Epidermal melanocyte (primary cell): ENCODE measurements around the gene LRRC8A.

Experiments used
- DNase-seq: peaks from one replicate; pipeline ENCODE4 v3.0.0; 2011; ENCODE audit warnings: low spot score; ENCODE audit not compliant: insufficient read length

LRRC8A gene

GRCh38 chr9:128901379-128901778, 19.4 kb downstream of the LRRC8A start:
- DNase-seq, result no peak

DNA sequence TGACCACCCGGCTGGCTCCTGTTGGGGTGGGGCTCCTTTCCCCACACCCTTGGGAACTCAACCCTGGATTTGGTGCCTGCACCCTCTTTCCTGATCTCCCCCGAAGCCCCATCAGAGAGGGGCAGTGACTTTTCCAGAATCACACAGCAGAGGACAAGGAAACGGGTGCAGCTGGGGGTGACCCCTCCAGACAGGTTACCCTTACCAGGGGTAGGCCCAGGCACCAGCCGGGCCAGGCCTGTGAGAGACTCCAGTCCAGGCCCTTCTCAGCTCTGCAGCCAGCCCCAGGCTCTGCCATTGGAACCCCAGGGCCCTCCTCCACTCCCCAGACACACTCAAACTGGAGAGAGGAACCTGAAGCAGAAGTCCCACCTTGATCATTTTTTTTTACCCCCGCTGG, 19.9 kb downstream of the LRRC8A start:
- DNase-seq, result no peak

DNA sequence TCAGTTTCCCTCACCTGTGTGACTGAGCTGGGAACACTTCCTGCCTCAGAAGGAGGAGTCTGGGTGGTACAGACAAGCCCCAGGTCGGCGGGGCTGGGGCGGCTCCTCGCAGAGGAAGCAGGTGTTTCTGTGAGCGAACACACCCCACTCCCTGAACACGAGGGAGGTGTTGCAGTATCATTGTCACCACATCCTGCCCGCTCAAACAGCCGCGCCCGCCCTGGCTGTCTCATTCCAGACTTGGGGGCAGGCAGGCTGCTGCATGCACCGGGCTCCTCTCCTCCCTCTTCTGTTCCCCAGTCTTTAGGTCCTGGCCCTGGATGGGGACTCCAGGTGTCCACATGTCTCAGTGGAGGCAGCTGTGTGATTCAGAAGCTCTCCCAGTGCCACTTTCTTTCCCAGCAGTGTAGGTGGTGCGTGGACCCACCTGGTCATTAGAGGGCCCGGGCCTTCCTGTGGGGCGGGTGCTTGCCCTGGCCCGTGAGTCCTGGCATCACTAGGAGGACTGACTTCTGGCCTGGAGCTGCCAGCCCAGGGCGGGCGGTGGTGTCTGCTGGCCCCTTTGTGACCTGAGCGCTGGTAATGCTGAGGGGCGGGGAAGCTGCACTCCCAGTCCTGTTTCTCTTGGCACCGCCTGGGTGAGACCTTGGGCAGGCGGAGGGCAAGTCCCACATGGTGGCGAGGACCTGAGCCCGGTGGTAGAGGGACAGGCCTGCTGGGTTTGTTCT, 20.6 kb downstream of the LRRC8A start:
- DNase-seq, result no peak

GRCh38 chr9:128903079-128903461, 21.1 kb downstream of the LRRC8A start:
- DNase-seq, result no peak

GRCh38 chr9:128903871-128904620, 22.1 kb downstream of the LRRC8A start:
- no peak for DNase-seq

- DNase-seq, result no peak
Measured at GRCh38 chr9:128905964-128906363, 24.0 kb downstream of the LRRC8A start.

- DNase-seq, result no peak
Measured at GRCh38 chr9:128906741-128907140, 24.8 kb downstream of the LRRC8A start.

- no peak for DNase-seq
Measured at GRCh38 chr9:128908372-128908771, 26.4 kb downstream of the LRRC8A start.

DNA sequence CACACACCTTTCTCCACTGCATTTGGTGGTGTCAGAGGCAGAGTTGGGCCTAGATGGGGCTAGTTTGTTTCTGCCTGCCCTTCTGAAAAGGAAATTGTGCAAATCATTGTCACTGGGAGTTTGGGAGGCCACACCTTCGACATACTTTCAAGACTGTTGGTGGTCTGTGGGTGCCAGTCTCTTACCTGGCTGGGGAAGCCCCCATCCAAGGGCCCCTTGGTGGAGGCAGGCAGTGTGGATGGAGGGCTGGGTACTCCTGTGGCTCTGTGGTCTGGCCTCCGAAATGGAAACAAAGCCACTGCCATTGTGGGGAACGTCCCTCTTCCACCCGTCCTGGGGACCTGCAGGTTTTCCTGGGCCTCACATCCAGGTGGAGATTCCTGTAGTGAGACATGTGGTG, 27.9 kb downstream of the LRRC8A start:
- DNase-seq, result no peak

- no peak for DNase-seq
Measured at GRCh38 chr9:128910906-128911305, 29.0 kb downstream of the LRRC8A start.

DNA sequence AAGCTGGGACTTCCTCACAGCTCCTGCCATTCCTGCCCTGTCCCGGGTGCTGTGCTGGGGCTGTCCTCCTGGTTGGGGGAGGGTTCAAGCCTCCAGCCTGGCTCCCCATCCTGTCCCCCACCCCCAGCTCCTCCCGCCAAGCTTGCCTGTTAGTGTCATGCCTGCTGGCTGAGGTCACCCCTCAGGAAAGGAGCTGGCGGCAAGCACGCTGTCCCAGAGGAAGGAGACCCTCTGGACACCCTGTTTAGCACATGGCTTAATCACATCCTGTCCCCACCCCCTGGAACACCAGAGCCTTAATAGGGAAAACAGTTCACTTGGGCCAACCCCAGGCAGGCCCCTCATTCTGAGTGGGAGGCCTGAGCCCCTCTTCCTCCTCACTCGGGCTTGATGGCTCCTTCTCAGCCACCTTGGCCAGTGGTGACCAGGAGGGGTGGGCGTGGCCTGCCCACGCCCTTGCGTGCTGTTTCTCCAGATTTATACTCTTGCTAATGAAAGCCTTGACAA, 29.6 kb downstream of the LRRC8A start:
- no peak for DNase-seq

DNA sequence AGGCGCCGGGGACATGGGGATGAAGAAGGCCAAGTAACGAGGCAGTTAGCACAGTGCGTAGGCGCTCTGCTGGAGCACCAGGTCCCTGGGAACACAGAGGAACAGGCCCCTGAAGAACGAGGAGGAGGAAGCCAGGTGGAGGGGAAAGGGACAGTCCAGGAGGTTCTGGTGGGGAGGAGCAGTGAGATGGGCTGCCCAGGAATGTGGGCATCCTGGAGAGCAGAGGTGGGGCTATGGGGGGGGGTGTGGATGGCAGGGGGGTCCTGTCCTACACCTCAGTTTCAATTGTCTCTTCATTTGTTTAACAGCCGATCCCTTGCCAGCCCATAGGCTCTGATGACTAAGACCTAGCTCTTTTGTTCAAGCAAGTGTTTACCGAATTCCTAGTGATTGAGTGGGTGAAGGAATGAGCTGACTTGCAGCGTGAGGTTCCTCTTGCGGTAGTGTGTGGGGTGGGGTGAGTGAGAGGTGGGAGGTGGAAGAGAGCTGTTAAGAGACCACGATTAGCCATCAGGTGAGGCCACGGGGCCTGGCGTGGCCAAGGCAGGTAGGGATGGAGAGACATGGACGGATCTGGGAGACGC, 30.4 kb downstream of the LRRC8A start:
- DNase-seq, result peak; percentile 48

GRCh38 chr9:128913048-128913900, 31.3 kb downstream of the LRRC8A start:
- no peak for DNase-seq

GRCh38 chr9:128913995-128914772, 32.3 kb downstream of the LRRC8A start:
- DNase-seq, result no peak

- no peak for DNase-seq
Measured at GRCh38 chr9:128916204-128916603, 34.3 kb downstream of the LRRC8A start.

DNA sequence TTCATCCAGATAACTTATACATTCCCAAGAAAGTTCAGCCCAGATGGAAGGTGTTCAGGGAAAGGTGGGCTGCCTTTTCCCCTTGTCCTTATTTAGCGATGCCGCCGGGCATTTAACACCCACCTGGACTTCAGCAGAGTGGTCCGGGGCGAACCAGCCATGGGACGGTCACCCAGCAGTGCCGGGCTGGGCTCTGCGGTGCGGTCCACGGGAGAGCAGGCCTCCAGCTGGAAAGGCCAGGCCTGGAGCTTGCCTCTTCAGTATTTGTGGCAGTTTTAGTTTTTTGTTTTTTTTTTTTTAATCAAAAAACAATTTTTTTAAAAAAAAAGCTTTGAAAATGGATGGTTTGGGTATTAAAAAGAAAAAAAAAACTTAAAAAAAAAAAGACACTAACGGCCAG, 34.8 kb downstream of the LRRC8A start:
- DNase-seq, result no peak

DNA sequence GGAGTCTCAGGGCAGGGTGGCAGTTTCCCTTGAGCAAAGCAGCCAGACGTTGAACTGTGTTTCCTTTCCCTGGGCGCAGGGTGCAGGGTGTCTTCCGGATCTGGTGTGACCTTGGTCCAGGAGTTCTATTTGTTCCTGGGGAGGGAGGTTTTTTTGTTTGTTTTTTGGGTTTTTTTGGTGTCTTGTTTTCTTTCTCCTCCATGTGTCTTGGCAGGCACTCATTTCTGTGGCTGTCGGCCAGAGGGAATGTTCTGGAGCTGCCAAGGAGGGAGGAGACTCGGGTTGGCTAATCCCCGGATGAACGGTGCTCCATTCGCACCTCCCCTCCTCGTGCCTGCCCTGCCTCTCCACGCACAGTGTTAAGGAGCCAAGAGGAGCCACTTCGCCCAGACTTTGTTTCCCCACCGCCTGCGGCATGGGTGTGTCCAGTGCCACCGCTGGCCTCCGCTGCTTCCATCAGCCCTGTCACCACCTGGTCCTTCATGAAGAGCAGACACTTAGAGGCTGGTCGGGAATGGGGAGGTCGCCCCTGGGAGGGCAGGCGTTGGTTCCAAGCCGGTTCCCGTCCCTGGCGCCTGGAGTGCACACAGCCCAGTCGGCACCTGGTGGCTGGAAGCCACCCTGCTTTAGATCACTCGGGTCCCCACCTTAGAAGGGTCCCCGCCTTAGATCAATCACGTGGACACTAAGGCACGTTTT, 35.4 kb downstream of the LRRC8A start:
- no peak for DNase-seq

DNA sequence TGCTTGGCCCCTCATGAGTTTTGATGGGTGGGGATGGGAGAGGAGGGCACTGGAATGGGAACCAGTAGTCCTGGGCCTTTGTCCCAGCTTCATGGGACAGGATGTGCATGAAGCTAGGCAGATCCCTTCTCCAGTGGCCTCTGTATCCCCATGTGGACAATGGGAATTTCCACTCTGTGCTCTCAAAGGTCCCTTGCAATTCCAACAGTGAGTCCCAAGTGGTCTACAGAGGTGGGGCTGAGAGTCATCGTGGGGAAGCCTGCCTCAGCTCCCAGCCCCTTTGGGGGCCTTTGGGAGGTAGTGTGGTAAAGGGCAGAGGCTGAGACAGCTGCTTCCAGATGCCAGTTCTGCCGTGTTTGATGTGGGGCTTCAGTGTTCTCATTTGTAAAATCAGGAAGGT, 37.0 kb downstream of the LRRC8A start:
- DNase-seq, result no peak

- no peak for DNase-seq
Measured at GRCh38 chr9:128919402-128920089, 37.6 kb downstream of the LRRC8A start.
